Left lung (tissue), 10 donors: ENCODE measurements around the gene PSMD5. TPM values are rescaled to one million over a fixed set of nuclear protein-coding genes. Genes with fewer than 3 reads are reported as not detected.

Experiments
- ATAC-seq: fragments of 200-7000 bp; cut with Tn5 transposase; one replicate; pipeline ENCODE4 v1.9.1; 2020; ENCODE audit warnings: moderate library complexity
- DNase-seq, 4 donors: peaks; one replicate each; pipeline ENCODE4 v3.0.0-alpha.2; 2013 to 2020
- H3K27ac ChIP-seq, 2 donors: fragments of 200-600 bp; sonication (generic) in 1 of 2; one replicate each; pipeline versions ENCODE4 v1.5.0 to v1.8.0; 2020 to 2021
- H3K27me3 ChIP-seq, 2 donors: fragments of 200-600 bp; sonication (generic) in 1 of 2; one replicate each; pipeline versions ENCODE4 v1.5.0 to v1.8.0; 2020 to 2021
- H3K36me3 ChIP-seq, 2 donors: fragments of 200-600 bp; sonication (generic) in 1 of 2; one replicate each; pipeline versions ENCODE4 v1.5.0 to v1.8.0; 2020 to 2021
- H3K4me1 ChIP-seq, 2 donors: fragments of 200-600 bp; one replicate each; pipeline ENCODE4 v1.8.0; 2021
- H3K4me3 ChIP-seq, 2 donors: fragments of 200-600 bp; sonication (generic) in 1 of 2; one replicate each; pipeline versions ENCODE4 v1.5.0 to v1.8.0; 2020 to 2021; ENCODE audit warnings: mild to moderate bottlenecking in 1 of 2
- H3K9me3 ChIP-seq, 2 donors: fragments of 200-600 bp; sonication (generic) in 1 of 2; one replicate each; pipeline versions ENCODE4 v1.5.0 to v1.8.0; 2020 to 2021
- intact Hi-C, 2 donors: fragments of 100-400 bp; cut with DNase I; formaldehyde crosslinking; loops; one replicate each; pipeline versions ENCODE4 v1.11.2 to v1.14.2; 2022
- polyA plus RNA-seq, 6 donors: library from polyadenylated mRNA; unstranded; fragments of 120-200 nt; gene quantifications; one replicate each; pipeline ENCODE4 v1.2.1, GENCODE V29; 2013; ENCODE audit not compliant: insufficient read length in 6 of 6
- total RNA-seq, 2 donors: library from RNA; stranded (reverse); fragmentation: NEBNext Ultra II Directional; extraction: Animal tissue kit (Norgen Biotek cat#: 25700); gene quantifications; one replicate each; pipeline ENCODE4 v1.2.1, GENCODE V29; 2021
- TF ChIP-seq, protein P1 (sequence below), 2 donors: fragments of 200-600 bp; sonication (generic) in 1 of 2; IDR thresholded peaks; one replicate each; pipeline versions ENCODE4 v1.5.0 to v1.8.0; 2021; ENCODE audit warnings: antibody characterized with exemption in 2 of 2
- donor health status: DM: no; HTN: yes; CAD: no.
- donor health status: DM: no; HTN: no; CAD: no.

Gene PSMD5
- total and polyA plus RNA-seq, 8 donors = 34.0 to 52.1 (median 43.6) TPM

DNA sequence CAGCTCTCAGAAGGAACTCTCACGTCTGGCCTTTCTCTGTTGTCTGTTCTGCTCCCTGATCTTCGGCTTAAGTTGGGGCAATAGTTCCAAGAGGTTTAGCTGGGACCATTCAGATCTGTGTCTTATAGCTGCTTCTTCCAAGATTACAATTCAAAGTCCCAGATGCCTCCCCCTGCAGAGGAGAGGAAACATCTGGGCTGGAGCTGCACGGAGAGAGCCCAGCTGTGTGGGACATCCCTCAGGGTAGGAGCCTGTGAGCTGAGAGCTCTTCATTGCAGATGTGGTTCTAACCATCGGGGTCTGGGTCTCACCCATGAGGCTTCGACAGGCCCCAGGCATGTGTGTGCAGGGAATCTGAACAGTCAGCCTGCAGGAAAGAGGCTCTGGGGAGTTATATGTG is 43.2 kb upstream of the PSMD5 start:
- H3K9me3 ChIP-seq = no peaks in the 10 kb centered on the region
- TF ChIP-seq, protein P1, sequence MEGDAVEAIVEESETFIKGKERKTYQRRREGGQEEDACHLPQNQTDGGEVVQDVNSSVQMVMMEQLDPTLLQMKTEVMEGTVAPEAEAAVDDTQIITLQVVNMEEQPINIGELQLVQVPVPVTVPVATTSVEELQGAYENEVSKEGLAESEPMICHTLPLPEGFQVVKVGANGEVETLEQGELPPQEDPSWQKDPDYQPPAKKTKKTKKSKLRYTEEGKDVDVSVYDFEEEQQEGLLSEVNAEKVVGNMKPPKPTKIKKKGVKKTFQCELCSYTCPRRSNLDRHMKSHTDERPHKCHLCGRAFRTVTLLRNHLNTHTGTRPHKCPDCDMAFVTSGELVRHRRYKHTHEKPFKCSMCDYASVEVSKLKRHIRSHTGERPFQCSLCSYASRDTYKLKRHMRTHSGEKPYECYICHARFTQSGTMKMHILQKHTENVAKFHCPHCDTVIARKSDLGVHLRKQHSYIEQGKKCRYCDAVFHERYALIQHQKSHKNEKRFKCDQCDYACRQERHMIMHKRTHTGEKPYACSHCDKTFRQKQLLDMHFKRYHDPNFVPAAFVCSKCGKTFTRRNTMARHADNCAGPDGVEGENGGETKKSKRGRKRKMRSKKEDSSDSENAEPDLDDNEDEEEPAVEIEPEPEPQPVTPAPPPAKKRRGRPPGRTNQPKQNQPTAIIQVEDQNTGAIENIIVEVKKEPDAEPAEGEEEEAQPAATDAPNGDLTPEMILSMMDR (IDR thresholded peaks at IDR 0.05) = no peak
- H3K36me3 ChIP-seq = no peaks in the 10 kb centered on the region
- H3K4me3 ChIP-seq = no peak overlapping the region
- DNase-seq = peak in 1 of 4 donors; percentile 84
- H3K27me3 ChIP-seq = no peaks in the 10 kb centered on the region
- intact Hi-C loops = no loop called here
- ATAC-seq = peak; percentile 45
- H3K27ac ChIP-seq = no peak overlapping the region
- H3K4me1 ChIP-seq = peaks cover 8 to 12% of the 10 kb centered on the region in 2 donors

DNA sequence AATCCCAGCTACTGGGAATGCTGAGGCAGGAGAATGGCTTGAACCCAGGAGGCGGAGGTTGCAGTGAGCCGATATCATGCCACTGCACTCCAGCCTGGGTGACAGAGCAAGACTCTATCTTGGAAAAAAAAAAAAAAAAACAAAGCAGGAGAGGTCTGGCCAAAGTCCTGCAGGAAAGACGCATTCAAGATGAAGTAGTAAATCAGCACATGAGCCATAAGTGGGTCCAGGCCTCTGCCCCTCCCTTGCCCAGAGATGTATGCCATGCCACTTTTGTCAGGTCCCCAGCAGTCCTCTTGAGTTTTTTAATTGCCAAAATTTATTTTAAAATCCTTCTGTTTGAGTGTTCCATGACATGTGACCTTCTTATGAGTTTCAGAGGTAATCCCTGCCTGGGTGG is 42.7 kb upstream of the PSMD5 start:
- H3K4me3 ChIP-seq = no peak overlapping the region
- TF ChIP-seq, protein P1 (IDR thresholded peaks at IDR 0.05) = no peak
- no peaks in the 10 kb centered on the region for H3K27me3 ChIP-seq
- intact Hi-C loops = no loop called here
- no peaks in the 10 kb centered on the region for H3K9me3 ChIP-seq
- H3K36me3 ChIP-seq = no peaks in the 10 kb centered on the region
- H3K27ac ChIP-seq = no peak overlapping the region
- H3K4me1 ChIP-seq = peaks cover 8 to 12% of the 10 kb centered on the region in 2 donors
- DNase-seq (no peak), ATAC-seq (peak; percentile 75)

DNA sequence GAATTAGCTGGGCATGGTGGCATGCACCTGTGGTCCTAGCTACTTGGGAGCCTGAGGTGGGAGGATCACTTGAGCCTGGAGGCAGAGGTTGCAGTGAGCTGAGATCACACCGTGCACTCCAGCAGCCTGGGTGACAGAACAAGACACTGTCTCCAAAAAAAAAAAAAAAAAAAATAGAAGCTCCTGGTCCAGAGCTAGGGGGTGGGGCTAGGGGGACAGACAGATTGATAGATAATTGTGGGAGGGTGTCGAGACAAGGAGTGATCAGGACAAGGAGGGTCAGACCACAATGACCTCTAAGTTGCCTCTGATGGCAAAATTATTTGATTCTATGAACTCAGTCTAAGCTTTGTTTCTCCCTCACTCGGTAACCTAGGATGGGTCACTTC is 40.9 kb upstream of the PSMD5 start:
- Histone ChIP-seq H3K27me3 (no peaks in the 10 kb centered on the region), H3K4me1 (peaks cover 4 to 8% of the 10 kb centered on the region in 2 donors), H3K9me3 (no peaks in the 10 kb centered on the region), H3K4me3 (no peak overlapping the region), H3K36me3 (no peaks in the 10 kb centered on the region), H3K27ac (no peak overlapping the region)
- TF ChIP-seq, protein P1 (IDR thresholded peaks at IDR 0.05) = no peak
- intact Hi-C loops = no loop called here
- DNase-seq (no peak), ATAC-seq (no peak)

DNA sequence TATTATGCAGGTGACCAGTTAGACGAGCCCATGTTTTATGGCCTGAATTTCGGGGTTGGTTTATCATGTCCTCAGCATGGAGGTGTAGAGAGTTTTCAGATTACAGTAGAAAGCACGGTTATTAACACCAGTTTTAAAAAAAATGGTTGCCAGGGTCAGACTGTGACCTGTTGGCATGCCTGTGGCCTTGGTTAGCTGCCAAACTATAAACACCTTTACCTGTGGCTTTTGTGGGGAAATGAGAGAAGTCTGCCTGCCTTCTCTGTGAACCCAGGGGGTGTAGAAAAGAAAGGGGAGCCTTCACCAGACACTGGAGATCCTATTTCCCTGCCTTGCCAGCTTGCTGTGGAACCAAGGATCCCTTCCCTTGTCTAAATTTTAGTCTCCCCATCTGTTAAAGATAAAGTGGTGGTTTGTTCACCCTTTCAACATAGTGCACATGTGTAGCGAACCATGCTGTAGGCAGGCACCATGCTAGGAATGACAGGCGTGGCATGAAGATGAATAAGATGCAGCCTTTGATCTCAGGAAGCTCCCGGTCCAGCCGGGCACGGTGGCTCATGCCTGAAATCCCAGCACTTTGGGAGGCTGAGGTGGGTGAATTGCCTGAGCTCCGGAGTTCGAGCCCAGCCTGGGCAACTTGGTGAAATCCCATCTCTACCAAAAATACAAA is 40.3 kb upstream of the PSMD5 start:
- Histone ChIP-seq H3K4me1 (peaks cover 7 to 8% of the 10 kb centered on the region in 2 donors), H3K27ac (no peak overlapping the region), H3K27me3 (no peaks in the 10 kb centered on the region), H3K4me3 (no peak overlapping the region), H3K36me3 (no peaks in the 10 kb centered on the region), H3K9me3 (no peaks in the 10 kb centered on the region)
- ATAC-seq (no peak), DNase-seq (no peak)
- TF ChIP-seq, protein P1 (IDR thresholded peaks at IDR 0.05) = no peak
- intact Hi-C loops = no loop called here

DNA sequence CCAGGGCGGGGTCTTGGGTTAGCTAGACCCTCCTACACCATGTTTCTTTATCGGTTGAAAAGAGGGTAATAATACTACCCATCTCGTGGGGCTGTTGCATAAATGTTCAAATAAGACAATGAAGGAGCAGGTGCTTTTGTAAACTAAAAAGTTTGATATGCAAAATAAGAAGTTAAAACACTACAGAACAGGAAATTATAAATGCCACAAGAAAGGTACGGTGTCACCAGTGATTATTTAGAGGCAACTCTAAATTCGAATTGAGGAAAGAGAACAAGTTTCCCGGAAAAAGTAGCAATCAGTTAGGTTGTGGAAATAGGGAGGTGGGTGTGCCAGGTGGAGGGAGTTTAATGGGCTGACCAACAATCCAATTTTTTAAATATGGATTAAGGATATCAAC is 36.7 kb upstream of the PSMD5 start:
- no peaks in the 10 kb centered on the region for H3K27me3 ChIP-seq
- no peak overlapping the region for H3K4me3 ChIP-seq
- DNase-seq (no peak), ATAC-seq (no peak)
- H3K36me3 ChIP-seq = peaks cover 0 to under 1% of the 10 kb centered on the region in 2 donors
- H3K4me1 ChIP-seq = peaks cover 2 to 26% of the 10 kb centered on the region in 2 donors
- intact Hi-C loops = no loop called here
- TF ChIP-seq, protein P1 (IDR thresholded peaks at IDR 0.05) = no peak
- no peaks in the 10 kb centered on the region for H3K9me3 ChIP-seq
- no peak overlapping the region for H3K27ac ChIP-seq
